Amygdala (tissue), 56 donors: ENCODE results near the gene RXRA.

Experiments
- DNase-seq, 56 donors: peaks; one replicate each; lab custom pipeline; 2025; lab: John Stamatoyannopoulos, UW

RXRA gene

DNA sequence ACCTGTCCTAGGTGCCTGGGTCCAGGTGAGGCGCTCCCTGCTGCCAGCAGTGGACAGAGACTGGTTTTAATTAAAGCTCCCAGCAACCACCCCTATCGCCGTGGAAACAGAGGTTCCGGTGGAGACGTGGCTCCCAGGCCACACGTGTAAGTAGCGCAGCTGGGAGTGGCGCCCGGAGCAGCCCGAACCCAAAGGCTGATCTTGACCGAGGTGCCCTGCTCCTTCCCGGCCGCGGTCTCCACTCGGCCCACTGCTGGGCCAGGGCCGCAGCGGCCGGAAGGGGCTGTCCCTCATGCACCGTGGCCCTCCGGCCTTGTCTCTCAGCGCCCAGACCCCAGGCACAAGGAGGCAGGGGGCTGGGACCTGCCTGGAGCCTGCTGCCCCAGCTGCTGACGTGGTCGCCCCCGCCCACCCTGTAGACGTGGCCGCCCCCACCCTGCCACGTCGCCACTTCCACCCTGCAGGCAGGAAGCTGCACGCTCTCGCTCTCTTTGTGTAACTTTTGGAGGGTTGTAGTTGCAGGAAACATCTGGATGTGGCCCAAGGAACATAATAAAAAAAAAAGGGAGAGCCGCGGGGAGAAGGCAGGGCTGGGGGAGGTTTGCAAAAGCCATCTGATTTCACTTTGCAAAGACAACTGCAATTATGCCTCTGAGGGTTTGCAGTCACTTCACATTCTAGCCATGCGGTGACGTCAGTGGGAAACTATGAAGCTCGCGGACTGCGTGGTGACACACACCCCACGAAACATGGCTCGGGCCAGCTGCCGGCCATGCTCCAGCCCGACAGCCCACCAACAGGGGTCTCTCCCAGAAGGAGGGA is 129.9 kb downstream of the RXRA start:
- peak in 14 of 56 donors; percentile 11 to 56 (median 30) for DNase-seq

DNA sequence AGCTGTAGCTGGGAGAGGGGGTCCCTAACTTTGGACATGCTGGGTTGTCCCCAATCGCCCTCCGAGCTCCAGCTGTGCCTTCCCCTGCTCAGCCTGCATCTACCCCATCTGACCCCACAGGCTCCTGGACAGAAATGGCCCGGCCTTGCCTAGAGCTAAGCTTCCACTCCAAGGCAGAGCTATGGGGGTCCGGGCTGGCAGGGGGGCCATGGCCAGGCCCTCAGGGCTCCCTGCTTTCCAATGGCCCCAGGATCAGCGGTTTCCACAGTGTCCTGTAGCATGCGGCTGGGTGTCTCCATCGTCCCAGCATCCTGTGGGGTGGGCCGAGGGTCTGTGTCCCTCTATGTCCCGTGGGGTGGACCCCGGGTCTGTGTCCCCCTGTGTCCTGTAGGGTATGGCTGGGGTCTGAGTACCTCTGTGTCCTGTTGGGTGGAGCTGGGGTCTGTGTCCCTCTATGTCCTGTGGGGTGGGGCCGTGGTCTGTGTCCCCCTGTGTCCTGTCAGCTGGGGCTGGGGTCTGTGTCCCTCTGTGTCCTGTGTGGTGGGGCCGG is 130.6 kb downstream of the RXRA start:
- DNase-seq = no peak

DNA sequence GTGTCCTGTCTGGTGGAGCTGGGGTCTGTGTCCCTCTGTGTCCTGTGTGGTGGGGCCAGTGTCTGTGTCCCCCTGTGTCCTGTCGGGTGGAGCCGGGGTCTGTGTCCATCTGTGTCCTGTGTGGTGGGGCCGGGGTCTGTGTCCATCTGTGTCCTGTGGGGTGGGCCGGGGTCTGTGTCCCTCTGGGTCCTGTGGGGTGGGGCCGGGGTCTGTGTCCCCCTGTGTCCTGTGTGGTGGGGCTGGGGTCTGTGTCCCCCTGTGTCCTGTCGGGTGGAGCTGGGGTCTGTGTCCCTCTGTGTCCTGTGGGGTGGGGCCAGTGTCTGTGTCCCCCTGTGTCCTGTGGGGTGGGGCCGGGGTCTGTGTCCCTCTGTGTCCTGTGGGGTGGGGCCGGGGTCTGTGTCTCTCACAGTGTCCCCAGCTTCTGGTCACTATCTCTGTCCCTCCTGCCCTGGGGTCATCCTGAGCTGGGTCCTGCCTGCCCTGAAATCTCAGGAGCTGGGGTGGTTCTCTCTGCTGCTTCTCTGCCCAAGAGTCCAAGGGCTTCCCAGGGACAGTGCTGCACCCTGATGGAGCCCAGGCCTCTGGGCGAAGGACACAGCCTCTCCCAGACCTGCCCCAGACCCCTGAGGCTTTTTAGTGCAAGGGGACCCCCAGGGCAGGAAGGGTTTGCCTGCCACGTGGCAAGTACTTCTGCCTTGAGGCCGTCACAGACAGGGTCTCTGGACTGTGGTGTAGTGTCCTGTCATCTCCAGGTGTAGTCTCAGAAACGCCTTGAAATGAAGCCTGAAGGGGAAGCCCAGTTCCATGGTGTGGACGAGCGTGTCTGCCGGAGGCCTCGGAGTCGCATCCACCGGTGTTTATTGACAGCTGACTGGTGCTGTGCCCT is 131.3 kb downstream of the RXRA start:
- no peak for DNase-seq

DNA sequence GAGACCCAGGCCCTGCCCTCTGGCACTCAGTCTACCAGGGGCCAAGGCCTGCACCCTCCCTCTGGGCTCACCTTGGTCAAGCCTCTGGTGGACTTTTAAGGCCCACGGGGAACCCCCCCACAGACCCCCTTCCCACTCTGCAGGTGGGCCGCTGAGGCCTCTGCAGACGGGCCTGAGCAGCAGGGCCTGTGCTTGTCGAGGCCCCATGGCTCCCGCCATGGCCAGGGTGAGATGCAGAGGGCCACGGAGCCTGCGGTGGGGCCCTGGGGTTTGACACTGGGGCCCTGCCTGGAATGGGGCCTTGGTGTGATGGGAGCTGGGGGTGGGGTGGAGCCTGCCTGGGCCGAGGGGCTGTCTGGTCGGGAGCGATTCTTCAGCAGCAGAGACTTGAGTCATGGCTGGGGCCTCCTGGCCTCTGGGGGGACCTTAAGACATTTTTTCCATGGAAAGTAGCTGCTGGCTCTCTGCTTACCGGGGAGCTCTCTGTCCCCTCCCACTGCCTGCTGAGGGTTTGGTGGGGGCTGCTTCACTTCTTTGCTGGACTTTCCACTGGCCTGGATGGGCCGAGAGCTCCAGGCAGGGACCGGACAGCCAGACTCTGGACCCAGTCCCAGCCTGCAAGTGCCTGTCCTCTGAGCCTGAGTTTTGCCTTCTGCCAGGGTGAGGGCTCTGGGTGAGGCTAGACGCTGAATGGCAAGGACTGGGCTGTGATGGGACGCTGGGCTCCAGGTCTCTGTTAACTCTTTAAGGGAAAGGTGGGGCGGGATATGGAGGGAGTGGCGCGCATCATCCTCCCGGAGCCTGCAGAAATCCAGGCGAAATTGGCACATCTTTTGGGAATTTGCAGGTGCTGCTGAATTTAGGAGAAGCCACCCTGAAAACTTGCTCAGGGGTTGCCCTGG is 132.2 kb downstream of the RXRA start:
- no peak for DNase-seq

DNA sequence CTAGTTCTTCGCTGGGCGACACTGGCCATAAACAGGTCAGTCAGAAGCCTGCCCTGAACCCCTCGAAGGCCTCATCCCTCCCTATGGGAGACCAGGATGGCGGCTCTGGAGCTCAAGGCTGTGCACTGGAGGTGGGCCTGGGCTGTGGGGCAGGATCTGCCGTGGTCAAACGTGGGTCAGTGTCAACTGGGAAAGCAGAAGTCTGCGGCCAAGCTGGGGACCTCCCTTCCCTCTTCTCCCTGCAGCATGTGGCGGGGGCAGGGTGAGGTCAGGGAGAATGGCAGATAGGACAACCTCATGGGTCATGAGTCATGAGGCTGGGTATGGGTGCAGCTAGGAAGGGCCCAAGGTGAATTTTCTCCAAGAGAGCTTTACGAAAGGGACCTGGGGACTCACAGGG is 132.9 kb downstream of the RXRA start:
- DNase-seq = peak in 1 of 56 donors; percentile 11

DNA sequence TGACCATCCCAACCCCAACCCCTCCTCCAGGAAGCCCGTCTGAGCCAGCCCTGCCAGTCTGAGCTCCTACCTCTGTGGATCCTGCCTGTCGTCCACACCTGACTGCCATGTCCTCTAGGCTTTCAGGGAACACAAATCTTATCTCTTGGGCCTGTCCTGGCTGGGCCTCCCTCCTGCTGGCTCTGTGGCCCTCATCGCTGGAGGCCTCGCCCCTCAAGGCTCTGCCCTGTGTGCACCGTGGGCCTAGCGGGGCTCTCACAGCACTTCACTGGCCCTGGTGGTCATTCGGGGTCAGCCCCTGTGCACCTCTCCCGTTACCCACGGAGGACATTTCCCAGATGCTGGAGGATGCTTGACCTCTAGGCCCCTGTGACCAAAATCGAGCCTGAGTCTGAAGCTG is 133.3 kb downstream of the RXRA start:
- DNase-seq = no peak

DNA sequence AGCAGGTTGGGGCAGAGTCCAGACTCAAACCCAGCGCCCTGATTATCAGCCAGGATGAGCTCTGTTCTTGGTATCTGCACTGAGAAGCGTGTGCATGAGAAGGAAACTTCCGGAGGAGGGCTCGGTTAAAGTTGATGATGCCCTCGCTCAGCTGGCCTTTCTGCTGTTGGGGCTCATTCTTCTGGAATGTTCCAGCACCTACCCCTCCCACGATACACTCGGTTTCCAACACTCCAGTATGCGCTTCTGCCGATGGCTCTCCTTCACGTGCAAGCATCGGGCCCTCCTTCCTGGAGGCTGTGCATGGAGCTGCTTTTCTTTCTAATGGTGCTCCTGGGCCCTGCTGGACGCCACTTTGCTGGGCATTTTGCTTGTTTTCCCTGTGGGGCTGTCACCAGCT is 134.0 kb downstream of the RXRA start:
- no peak for DNase-seq

DNA sequence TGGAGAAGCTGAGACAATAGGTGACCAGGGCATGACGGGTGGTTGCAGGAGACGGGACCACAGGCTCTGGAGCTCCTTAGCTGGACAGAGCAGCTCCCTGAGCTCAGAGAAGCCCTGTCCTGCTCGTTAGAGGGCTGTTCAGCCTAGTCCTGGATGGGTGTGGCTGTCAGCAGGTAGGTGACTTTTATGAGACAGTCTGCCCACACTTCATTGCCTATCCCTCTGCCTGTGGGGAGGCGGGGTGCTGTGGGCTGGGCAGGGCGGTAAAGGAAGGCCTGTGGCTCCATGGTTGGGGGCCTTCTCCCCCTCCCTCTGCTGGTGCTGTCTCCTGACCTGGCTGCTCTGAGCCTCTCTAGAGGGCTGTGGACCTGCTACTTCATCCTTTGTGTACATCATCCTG is 134.6 kb downstream of the RXRA start:
- DNase-seq = no peak

DNA sequence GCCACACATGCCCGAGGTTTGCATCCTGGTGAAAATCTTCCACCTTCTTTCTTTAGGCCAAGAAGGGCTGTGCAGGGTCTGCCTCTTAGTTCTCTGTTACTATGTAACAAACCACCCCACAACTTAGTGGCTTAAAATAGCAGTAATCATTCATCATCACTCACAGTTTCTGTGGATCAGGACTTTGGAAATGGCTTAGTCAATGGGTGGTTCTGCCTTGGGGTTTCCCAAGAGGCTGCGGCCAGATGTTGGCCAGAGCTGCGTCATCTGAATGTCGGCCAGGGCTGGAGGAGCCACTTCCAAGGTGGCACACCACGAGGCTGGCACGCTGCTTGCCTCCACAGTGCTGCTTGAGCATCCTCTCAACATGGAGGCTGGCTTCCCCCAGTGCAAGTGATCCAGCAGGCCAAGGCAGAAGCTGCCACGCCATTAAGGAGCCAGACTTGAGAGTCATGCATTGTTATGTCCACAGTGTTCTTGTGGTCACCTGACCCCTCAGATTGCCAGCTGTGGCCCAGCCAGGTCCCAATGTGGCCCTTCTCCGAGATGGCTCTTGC is 135.2 kb downstream of the RXRA start:
- no peak for DNase-seq

DNA sequence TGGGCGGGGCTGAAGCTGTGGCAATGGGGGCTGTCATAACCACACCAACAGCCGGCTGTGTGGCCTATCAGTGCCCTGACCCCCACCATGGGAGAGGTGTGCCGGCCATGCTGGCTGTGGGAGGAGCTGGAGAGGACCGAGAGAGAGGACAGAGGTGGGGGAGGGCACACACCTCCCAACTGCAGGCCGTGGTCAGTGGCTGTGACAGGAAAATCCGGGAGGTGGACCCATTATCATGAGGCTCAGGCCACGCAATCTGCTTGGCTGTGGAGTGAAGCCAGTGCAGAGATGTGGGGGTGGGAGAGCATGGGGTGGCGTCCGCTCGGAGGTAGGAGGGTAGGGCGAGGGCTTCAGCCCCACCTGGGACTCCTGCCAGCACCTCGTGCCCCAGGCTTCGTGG is 136.1 kb downstream of the RXRA start:
- DNase-seq = no peak

DNA sequence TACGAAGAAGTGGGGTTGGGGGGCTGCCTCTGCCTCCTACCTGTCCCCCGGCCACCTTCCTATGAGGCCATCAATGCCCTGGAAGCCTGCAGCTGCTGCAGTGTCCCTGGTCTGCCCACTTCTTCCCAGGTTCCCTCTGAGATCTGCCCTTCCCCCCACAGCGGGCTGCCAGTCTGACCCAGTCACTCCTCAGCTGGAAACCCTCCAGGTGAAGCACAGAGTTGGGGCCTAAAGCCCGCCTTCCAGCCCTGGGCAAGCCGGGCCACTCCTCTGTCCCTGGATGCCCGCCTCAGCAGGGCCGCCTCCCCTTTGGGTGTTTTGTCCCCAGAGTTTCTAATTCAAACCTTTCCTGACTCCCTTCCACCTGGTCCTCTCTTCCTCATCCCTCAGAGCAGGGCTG is 137.0 kb downstream of the RXRA start:
- DNase-seq = no peak

DNA sequence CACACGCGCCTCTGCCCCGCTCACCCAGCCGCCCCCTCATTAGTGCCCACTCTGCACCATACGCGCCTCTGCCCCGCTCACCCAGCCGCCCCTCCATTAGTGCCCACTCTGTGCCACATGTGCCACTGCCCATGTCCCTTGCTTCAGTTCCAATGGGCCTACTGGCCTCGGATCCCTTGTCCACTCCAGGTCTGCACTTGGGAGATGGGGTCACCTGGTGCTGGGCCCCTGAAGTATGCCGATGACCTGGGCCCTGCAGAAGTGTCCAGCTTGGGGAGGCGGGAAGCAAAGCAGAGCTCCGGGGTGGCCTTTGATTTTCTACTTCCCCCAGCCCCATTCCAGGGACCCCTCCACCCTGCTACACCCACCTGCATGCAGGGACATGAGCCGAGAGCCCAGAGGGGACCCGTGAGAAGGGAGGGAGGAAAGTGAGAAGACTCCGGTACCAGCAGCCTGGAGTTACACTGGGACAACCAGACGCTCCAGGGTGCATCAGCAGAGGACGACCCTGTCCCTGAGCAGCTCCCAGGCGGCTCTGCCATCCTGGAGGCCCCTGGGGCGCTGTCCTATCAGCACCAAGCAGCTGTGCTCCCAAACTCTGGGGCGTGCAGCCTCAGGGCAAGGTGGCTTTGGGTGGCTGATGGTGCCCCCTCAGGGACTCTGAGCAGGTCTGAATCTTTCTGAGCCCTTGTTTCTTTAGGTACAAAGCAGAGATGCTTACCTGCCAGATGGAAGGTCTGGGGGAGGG is 140.8 kb downstream of the RXRA start:
- no peak for DNase-seq

DNA sequence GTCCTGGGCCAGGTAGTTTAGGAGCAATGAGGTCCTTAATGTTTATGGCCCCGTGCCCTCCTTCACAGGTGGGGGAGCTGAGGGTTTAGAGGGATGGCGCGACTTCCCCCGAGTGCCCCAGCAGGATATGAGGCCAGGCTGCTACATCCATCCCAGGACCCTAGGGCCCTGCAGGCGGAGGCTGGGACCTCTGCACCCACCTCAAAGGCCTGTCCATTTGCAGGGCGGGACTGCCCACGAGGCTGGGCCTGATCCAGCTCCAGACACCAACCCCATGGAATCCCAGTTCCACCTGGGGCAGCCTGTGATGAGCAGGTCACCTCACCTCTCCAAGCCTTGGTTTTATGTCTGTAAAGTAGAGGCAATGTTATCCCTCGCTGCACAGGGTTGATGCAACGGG is 142.1 kb downstream of the RXRA start:
- DNase-seq = no peak

DNA sequence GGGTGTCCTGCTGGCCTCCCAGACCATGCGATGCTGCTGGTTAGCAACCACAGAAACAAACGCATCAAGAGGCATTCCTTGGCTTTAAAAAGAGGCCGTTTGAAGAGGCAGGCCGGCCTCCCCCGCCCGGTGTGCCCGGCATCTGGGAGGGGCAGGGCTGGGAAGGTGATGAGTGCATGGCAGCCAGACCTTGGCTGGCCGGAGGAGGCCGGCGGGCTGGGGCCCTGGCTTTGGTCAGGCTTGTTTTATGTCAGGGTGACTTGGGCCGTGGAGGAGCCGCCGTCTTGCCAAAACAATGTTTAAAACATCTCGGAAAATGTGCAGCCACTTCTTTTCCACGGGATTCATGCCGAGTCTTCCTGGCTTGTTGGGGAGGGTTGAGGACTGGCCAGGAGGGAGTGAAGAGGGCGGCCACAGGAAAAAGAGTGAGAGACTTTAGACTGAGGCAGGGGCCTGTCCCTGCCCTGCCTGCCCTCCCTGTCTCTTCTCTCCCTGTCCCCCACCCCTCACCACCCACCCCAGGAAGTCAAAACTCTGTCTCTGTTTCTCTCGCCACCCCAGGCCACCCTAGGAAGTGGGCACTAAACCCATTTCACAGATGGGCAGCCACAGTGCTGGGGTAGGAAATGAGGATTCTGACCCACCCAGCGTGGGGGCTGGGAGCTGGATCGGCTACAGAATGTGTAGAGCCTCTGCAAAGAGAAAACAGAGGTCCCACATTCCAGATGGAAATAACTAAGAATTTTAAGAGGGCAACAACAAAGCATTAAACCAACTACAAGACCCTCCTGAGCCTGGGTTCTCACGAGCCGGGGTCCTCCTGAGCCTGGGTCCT is 143.0 kb downstream of the RXRA start:
- DNase-seq = no peak

DNA sequence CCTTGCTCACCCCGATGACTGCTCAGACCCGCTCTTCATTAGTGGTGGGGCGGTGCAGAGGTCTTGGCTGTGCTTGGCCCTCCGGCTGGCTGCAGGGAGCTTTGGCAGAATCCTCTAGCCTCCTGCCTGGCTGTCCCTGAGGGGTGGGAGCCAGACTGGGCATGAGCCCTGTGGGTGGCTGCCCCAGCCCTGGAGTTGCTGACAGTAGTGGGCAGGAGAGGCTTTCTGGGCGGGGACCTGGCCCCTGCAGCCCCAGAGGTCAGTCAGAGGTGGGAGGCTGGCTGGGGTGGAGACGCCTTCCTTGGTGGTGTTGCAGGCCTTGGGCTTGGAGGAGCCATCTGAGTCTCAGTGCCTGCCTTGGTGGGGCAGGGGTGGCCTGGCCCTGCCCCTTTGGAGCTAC is 146.0 kb downstream of the RXRA start:
- no peak for DNase-seq

DNA sequence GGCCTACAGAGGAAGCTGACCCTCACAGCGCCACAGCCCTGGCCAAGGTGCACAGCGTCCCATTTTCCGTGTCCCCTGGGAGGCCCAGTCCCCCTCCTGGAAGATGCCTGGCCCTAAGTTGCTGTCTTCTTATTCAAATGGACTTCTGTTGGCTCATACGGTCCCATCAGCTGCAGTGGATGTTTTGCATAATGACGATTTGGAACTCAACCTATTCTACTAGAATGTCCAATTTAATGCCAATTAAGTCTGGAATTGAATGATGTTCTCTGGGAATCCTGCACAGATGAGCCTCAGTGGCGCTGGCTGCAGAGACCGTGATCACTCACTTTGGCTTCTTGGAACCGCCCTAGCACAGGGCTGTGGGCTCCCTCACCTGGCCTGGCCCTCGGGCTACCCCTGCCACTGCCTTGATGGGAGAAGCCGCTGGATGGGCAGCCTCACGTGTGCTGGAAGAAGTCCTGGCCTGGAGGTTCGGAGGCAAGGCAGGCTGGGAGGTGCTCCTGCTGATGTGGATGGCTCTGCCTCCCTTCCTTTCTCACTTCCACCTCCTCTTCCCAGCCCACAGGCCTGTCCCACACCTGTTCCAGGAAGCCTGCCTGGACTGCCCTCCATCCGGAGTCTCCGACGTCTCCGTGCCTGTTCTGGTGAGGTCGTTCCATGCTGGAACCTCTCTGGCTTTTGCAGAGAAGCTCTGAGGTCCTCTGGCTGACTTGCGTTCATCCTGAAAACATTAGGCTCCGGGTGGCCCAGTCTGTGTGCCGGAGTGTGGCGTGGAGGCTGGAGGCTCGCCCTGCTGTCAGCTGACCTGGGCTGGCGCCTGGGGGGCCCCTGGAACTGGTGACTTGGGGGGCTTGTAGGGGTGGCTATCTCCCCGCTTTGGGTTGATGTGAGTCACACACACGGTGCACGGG is 147.1 kb downstream of the RXRA start:
- no peak for DNase-seq

DNA sequence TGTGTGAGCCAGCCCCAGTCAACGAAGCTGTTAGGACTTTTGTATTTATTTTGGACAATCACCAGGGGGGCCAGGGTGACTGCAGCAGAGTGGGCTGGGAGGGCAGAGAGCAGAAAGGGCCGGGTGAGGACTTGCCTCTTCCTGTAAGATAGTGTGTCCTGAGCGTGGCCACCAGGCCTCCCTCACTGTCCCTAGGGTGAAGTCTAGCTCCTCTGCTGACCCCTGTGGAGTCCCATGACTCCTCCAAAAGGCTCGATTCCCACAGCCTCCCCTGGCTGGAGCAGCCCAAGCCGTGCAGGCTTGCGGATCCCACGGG is 147.8 kb downstream of the RXRA start:
- DNase-seq = no peak
